HT-29 (cell line): ENCODE results near the gene PPIC. TPM values are rescaled to one million over a fixed set of nuclear protein-coding genes. Genes with fewer than 3 reads are reported as not detected.
"Not testable (repeated sequence)": the region's sequence is repeated elsewhere in the genome, so short reads cannot be mapped to it uniquely, and the experiment has no call there.

Experiments used
- DNase-seq: peaks from one replicate; pipeline ENCODE4 v3.0.0-alpha.2; 2015; ENCODE audit warnings: low spot score
- small RNA-seq: library from RNA; depleted of rRNA; stranded (forward); fragments of <200 nt; gene quantifications from one replicate; pipeline ENCODE3, GENCODE V24; 2014
- total RNA-seq: library from RNA; depleted of rRNA; stranded (reverse); fragments of >200 nt; shearing (Covaris generic); gene quantifications from 2 replicates; pipeline ENCODE4 v1.2.3, GENCODE V29; 2014; rRNA removed

The PPIC gene
- total RNA-seq, 1 experiment from 2014 or later, result 23.3 TPM

DNA sequence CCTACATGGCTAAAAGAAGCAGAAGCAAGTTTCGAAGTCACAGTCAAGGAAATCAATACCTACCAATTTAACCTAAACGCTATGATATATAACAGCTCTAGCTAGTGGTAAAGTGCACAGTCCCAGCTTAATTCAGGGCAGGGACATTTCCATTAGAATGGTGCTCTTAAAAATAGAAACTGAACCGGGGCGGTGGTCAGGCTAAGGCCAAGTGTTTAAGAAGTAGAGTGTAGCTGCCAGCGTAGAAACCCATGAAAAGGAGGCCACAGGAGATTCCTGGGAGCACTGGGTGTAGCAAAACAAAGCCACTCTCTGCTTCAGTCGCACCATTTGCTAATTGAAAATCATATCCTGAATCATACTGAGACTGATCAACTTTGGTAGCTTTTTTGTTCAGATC, 28.8 kb downstream of the PPIC start:
- DNase-seq, result no peak

DNA sequence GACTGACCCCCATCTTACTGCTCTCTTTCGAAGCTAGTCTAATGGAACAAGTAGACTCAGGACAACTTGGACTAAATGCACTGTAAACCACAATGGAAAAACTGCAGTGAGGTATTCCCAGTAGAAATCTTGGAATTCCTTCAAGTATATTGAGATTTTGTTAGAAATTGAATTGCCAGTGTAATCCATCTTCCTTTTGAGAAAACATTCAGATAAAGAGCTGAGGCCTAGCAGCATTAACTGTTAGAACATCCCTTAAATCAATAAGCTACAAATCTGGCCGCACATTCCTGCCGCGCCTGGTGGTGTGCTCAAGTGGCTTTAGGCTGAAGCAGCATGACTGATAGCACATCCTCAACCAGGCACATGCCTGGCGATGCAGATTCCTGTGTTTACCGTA, 29.3 kb downstream of the PPIC start:
- DNase-seq, result no peak

DNA sequence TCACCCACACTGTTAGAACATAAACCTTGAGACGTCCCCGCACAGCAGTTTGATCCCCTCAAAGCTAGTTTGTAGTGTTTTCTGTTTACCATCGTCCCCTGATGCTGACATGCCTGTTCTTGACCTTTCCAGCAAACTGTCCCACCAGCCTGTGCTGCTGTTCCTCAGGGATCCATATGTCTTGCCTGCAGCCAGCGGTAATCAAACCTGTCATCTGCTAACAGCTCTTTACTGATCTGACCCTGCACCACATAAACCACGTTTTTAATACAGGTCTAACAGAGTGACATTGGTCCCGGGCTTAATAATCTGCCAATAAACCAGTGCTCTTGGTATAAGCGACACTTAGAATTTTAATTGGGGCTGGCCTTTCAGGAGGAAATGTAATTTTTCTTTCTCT, 34.7 kb downstream of the PPIC start:
- DNase-seq, result no peak

DNA sequence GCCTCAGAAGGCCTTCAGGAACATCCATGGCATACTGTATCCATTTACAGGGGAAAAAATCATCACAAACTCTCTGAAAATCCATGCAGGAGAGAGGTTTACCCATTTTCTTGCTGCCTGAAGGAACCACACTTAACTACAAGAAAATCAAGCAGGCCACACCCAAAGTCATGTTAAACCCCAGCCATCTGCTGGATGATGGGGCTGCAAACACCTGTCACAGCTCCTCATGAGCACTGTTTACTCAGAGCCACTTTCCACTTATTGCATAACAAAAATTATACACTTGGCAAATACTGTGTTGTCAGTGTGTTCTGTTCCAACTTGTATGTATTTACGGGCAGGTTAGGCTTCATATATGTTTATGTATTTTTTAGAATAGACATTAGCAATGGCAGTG, 35.8 kb downstream of the PPIC start:
- DNase-seq, result no peak

DNA sequence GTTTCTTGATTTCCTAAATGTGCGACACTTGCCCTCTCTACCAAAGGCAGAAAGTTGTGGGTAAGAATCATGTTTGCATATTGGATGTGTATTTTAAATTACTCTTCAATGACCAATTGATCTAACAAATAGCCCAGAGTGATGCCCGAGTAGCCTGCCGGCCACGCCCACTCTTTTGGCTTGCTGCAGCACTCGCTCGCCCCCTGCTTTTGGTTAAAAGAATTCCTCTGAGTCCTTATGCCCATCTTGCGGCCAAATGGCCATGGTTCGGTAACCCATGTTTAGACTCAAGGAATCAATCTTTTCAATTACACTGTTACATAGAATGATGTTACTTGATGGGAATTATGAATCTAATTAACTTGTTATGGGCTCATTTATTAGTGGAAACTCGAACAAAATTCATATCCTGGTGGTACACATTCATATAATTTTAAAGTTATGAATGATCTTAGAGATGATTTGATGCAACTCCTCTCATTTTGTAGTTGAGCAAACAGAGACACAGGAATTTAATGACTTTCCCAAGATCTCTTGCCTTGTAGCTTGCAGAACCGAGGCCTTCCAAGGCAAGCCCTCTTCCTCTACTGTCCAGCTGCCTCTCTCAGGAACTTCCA, 36.5 kb downstream of the PPIC start:
- peak; percentile 54 for DNase-seq

DNA sequence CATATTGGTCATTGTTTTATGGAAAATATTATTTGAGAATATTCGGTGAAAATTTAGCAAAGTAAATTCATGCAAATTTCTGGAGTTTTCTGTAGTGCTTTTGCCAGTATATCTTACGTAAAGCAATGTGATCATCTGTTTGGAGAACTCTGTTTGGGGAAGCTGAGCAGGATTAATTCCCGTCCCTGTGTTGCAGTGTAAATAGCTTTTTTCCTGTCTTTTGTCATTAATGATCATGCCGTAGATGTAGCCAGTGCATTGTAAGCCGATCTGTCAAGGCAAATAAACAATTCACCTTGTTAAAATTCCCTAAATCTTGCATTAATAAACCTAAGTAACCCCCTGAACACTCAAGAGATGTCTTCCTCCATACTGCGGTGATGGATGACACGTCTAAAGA, 39.2 kb downstream of the PPIC start:
- no peak for DNase-seq

DNA sequence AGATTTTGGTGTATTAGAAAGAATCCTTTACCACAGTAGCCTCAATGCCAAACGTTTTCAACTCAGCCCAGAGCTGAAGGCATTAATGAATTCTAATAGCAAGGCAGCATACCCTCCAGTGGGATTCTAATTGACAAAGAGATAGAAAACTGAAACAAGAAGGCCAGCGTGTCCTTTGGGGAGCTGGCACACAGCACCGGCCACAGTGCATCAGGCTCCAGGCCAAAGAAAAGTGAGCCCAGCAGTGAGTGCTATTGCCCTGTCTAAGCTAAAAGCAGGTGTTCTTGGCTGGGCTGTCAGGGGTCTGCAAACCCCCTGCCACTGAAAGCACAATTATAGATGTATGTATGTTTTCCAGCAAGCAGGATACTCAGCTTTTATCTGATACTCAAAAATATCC, 40.4 kb downstream of the PPIC start:
- no peak for DNase-seq

DNA sequence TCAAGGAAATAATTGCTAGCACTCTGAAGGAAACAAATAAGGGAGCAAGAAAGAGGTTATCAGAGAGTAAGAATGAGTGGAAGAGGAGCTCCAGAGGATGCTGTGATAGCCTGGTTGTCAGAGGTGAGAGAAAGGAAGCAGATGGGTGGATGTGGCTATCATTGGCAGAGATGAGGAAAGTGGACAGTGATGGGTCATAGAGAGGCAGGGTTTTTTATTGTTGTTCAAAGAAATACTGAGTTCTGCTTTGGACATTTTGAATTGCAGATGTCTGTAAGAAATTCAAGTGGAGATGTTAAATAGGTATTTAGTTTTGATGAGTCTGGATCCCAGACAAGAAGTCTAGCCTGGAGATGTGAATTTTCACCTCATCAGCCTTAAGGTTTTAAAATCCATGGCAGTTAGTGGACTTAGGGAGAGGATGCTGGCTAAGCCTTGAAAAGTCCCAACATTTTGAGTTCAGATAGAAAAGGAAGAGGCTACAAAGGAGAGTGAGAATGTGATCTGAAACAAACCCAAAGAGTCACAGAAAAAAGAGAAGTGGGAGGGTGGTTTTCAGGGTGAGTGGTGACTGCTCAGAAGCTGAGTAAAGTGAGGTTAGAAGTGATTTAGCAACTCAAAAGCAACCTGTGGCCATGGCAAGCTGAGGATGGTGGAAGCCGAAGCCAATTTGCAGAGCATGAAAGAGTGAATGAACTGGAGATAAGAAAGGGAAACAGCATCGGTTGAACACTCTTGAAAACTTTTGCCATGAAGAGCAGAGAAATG, 50.4 kb downstream of the PPIC start:
- no peak for DNase-seq

DNA sequence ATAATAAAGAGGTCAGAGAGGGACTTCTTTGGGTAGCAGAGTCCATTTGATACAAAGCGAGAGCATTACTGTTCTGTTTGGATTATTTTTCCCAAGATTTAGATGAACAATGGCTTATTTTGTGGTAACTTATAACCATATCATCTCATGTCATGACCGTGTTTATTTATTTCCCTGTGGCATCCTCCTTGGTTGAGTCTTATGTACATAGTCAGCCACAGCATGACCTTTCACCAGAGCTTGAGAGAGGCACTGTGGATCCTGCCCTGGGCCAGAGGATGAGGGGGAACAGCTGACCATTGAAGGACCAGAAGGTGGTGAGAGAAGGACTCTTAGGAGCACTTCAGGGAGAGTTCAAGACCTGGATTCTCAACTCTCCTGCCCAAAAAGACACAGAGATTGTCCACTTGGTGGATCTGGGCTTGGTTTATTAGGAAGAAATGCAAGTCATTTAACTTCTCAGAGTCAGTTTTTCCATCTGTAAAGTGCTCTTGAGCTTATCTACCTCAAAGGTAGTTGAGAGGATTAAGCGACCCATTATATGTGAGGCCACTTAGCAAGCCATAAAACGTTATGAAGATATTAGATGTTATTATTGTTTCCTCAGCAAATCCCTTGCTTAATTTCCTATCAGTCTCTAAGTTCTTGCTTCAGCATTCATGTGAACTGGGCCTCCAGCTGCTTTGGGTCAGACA, 51.4 kb downstream of the PPIC start:
- DNase-seq, result no peak

DNA sequence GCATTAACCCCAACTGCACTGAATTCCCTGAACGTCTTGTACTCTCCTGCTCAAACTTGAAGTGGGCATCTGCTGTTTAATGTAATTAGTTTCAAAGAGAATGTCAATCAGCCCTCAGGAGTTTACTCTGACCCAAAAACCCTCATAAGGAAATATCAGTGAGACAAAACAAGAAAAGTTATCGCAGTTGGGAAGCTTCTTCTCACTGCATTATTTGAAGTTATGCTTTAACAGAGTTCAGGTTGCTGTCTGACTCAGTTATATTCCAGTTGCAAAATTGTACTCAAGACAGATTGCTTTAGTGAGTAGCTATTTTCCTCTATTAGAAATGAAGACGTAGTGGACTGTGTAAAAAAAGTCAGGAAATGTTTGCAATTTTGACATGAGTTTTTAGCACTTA, 52.1 kb downstream of the PPIC start:
- DNase-seq, result no peak

DNA sequence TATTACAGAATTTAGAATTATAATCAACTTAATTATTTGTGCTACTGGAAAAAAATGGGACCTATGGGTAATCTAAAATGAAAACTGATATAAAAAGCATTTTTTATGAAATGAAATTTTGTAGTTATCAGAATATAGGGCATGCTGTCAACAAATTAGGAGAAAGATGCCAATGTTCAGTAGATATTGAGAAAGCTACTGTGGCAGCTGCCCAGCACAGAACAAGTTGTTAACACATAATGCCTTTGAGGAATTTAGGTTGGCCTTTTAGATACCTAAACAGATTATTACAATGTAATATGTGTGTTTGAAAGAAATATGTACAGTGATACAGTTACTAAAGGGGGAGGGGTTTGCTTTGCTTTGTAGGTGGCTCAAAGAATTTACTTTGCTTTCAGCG, 54.1 kb downstream of the PPIC start:
- DNase-seq, result no peak

DNA sequence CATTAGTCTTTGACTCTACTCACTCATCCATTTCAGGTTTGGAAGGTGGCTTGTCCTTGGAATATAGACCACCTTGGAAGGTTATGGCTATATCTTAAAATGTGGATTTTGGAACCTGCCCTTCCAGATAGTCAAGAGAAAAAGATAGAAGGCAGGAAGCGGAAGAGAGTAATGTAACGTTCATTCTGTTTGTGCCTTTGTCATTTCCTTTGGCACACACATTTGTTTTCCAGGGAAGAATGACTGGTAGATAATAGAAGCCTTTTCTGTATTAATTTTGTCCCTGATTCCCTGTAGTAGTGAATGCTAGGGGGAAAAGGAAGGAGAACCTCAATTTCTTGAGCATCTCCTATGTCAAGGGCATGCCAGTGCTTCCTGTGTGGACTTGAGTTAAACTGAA, 54.7 kb downstream of the PPIC start:
- no peak for DNase-seq

DNA sequence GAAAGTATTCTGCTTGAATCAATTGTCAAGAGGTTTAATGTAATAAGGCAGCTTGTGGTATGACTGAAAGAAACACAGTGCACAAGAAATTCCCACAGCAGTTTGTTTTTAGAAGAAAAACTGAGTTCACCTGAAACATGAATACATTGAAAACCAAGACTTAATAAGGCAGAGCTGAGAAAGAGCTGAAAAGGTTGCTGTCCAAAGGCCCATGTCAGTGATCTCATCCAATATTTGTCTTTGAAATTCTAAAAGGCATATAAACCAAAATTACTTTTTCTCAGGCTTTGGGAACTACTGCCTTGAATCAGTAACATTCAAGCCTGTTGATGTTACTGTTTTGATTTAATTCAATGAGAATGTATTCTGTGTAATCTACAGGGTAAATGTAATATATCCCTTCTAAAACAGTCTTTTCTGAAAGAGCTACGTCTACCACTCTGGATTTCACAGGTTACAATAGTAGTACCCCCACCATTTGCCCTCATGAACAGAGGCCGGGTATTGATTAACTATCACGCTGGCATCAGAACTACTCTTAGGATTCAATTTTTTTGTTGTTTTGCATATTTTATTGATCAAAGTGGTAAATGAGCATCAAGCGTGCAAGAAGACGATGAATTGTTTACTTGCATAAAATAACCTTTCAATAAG, 57.8 kb downstream of the PPIC start:
- DNase-seq, result no peak

DNA sequence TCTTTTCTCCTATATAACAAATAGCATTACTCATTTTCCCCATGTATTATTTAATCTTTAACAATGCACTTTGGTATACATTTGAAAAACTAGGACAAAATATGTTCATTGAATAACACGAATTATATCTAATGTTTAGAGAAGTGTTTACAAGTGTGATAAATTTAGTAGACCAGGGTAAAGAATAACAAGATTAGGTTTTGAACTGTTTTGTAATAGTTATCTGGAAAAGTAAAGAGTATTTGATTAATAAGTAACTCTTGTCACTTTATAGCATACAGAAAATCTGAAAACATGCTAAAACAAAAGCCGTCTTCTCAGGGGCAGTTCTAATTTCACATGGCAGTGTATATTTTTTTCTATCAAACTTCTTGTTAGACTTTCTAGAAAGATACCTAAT, 58.5 kb downstream of the PPIC start:
- no peak for DNase-seq

DNA sequence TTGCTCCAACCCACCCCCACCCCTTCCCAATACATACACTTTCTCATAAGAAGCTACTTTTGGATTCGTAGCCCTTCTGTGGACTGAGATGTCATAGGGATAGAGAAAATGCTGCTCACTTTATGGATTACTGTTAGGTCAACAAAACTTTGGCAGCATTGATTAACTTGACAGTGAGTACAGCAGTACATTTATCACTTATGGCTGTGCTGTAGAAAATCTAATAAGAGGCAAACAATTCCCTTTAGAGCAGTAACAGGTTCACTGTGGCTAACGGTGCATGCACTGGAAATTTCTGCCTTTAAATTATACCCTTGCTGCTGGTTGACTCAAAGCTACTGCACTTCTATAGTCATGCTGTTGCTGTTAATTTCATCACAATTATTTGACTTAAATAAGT, 59.2 kb downstream of the PPIC start:
- no peak for DNase-seq

DNA sequence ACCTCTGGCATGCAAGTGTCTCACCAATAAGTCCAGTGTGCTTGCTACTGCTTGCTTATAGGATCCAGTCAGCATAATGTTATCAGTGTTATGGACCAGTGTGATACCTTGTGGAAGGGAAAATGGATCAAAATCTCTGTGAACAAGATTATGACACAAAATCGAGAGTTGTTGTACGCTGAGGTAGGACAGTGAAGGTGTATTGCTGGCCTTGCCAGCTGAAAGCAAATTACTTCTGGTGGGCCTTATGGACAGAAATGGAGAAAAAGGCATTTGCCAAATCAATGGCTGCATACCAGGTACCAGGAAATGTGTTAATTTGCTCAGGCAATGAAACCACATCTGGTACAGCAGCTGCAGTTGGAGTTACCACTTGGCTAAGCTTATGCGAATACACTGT, 62.3 kb downstream of the PPIC start:
- DNase-seq, result not testable (repeated sequence)

DNA sequence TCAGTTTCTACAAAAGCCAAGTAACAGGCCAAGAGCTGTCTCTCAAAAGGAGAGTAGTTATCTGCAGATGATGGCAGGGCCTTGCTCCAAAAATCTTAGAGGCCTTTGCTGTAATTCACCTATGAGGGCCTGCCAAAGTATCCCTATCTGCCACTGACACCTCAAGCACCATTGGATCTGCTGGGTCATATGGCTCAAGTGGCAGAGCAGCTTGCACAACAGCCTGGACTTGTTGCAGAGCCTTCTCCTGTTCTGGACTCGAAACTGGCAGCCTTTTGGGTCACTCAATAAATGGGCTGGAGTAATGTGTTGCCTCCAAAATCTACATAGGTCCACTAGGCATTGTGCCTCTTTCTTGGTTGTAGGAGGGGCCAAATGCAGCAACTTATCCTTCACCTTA, 62.8 kb downstream of the PPIC start:
- not testable (repeated sequence) for DNase-seq

Small RNAs within 50 kb of the gene (small RNA-seq; reads per million reads assigned to genes)
- gene RN7SL689P, result not detected
- not detected for gene RN7SL711P

Other genes starting within 250 kb of the PPIC start
- gene SNX24, start 191.1 kb downstream of the PPIC start, total RNA-seq, result 0.99 and 1.3 TPM in 2 replicates
- gene PRDM6, start 52.5 kb upstream of the PPIC start, total RNA-seq, result not detected in 2 replicates